ENCODE results near the gene RADIL. TPM values are rescaled to one million over a fixed set of nuclear protein-coding genes. Genes with fewer than 3 reads are reported as not detected.

The RADIL gene
- total RNA-seq, 1 donor from 2014 or later = 0.86 TPM

DNA sequence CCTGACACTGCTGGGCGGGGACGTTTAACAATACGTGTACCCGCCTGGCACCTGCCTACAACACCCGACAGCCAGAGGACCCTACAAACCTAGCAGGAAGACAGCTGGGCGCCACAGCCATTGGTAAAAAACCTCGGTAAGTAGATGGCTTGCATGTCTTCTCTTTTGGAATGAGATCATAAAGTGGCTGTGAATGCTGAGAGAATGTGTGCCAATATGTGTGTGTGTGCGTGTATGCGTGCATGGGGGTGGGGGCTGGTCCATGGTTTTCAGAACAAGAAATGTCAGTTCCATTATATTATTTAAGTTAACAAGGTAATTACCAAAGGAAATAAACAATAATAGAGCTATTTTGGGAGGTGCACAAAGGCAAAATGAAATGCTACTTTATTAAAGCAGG lies 60.8 kb downstream of the RADIL start:
- FAIRE-seq (no peak), DNase-seq (ENCODE audit: low read depth) (no peak)
- peaks cover 32% of the 10 kb centered on the region for H3K27me3 Mint-ChIP-seq (ENCODE audit: low read depth, unreplicated experiment)

DNA sequence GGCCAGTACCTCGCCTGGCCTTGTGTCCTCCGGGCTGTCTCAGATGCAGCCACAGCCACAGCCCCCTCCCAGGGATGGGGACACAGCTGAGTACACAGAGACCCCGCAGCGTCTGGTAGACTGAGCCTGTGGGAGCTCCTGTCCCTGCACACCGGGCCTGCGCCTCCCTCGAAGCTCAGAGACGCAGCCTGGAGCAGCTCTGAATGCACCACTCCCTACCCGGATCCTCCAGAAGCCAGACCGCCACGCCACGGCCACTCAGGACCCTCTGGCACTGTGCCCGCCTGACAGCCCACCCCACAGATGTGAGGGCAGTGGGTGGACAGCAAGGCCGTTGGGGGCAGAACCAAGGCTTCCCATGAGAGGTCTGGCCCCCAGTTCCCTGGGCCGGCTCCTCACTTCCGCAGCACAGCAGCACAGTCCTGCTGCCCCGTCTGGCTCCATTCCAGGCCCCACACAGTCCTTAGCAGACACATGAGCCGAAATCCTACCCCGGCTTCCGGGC lies 62.5 kb downstream of the RADIL start:
- Mint-ChIP-seq H3K4me1 (ENCODE audit: low read depth, unreplicated experiment) (no peaks in the 10 kb centered on the region), H3K27me3 (ENCODE audit: low read depth, unreplicated experiment) (peaks cover 32% of the 10 kb centered on the region), H3K4me3 (ENCODE audit: unreplicated experiment) (no peak overlapping the region), H3K36me3 (ENCODE audit: low read depth, unreplicated experiment) (no peaks in the 10 kb centered on the region), H3K27ac (ENCODE audit: unreplicated experiment) (no peak overlapping the region), H3K9me3 (ENCODE audit: unreplicated experiment) (no peaks in the 10 kb centered on the region)
- Histone ChIP-seq H3K27me3 (ENCODE audit: insufficient read depth, low read length) (no peaks in the 10 kb centered on the region), H3K9me3 (ENCODE audit: insufficient read depth, low read depth, low read length) (no peaks in the 10 kb centered on the region), H3K4me2 (ENCODE audit: low read length) (no peak overlapping the region), H4K20me1 (ENCODE audit: insufficient read depth, low read length) (no peaks in the 10 kb centered on the region), H3K4me1 (ENCODE audit: insufficient read depth, low read length) (no peaks in the 10 kb centered on the region), H3K27ac (ENCODE audit: low read depth, low read length) (no peak overlapping the region), H3K36me3 (ENCODE audit: insufficient read depth, low read length) (no peaks in the 10 kb centered on the region), H2AFZ (ENCODE audit: low read depth, low read length) (no peak overlapping the region), H3K4me3 (ENCODE audit: insufficient read depth, low read depth, low read length) (no peak overlapping the region), H3K79me2 (ENCODE audit: insufficient read depth, low read length) (no peaks in the 10 kb centered on the region), H3K9ac (ENCODE audit: low read length) (no peak overlapping the region)
- DNase-seq (ENCODE audit: low read depth) (no peak), FAIRE-seq (no peak)
- TF ChIP-seq EZH2 (IDR thresholded peaks at IDR 0.05; ENCODE audit: insufficient read depth, low read length) = no peak
- TF ChIP-seq, protein P1, sequence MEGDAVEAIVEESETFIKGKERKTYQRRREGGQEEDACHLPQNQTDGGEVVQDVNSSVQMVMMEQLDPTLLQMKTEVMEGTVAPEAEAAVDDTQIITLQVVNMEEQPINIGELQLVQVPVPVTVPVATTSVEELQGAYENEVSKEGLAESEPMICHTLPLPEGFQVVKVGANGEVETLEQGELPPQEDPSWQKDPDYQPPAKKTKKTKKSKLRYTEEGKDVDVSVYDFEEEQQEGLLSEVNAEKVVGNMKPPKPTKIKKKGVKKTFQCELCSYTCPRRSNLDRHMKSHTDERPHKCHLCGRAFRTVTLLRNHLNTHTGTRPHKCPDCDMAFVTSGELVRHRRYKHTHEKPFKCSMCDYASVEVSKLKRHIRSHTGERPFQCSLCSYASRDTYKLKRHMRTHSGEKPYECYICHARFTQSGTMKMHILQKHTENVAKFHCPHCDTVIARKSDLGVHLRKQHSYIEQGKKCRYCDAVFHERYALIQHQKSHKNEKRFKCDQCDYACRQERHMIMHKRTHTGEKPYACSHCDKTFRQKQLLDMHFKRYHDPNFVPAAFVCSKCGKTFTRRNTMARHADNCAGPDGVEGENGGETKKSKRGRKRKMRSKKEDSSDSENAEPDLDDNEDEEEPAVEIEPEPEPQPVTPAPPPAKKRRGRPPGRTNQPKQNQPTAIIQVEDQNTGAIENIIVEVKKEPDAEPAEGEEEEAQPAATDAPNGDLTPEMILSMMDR (IDR thresholded peaks at IDR 0.05; ENCODE audit: insufficient read depth, low read depth, low read length) = no peak

More for the DNA sequence above, 60.8 kb downstream of the RADIL start:
- H3K4me1 ChIP-seq (ENCODE audit: insufficient read depth, low read length) = no peaks in the 10 kb centered on the region
- no peak overlapping the region for H3K27ac Mint-ChIP-seq (ENCODE audit: unreplicated experiment)
- H3K4me3 ChIP-seq (ENCODE audit: insufficient read depth, low read depth, low read length) = no peak overlapping the region
- no peak overlapping the region for H3K9ac ChIP-seq (ENCODE audit: low read length)
- no peaks in the 10 kb centered on the region for H3K36me3 ChIP-seq (ENCODE audit: insufficient read depth, low read length)
- H3K4me3 Mint-ChIP-seq (ENCODE audit: unreplicated experiment) = no peak overlapping the region
- no peaks in the 10 kb centered on the region for H3K79me2 ChIP-seq (ENCODE audit: insufficient read depth, low read length)
- no peak overlapping the region for H2AFZ ChIP-seq (ENCODE audit: low read depth, low read length)
- H3K4me2 ChIP-seq (ENCODE audit: low read length) = no peak overlapping the region
- no peak overlapping the region for H3K27ac ChIP-seq (ENCODE audit: low read depth, low read length)
- TF ChIP-seq, protein P1 (IDR thresholded peaks at IDR 0.05; ENCODE audit: insufficient read depth, low read depth, low read length) = no peak
- TF ChIP-seq EZH2 (IDR thresholded peaks at IDR 0.05; ENCODE audit: insufficient read depth, low read length) = no peak
- no peaks in the 10 kb centered on the region for H3K36me3 Mint-ChIP-seq (ENCODE audit: low read depth, unreplicated experiment)
- H3K9me3 Mint-ChIP-seq (ENCODE audit: unreplicated experiment) = no peaks in the 10 kb centered on the region
- H3K27me3 ChIP-seq (ENCODE audit: insufficient read depth, low read length) = no peaks in the 10 kb centered on the region
- no peaks in the 10 kb centered on the region for H3K4me1 Mint-ChIP-seq (ENCODE audit: low read depth, unreplicated experiment)
- H3K9me3 ChIP-seq (ENCODE audit: insufficient read depth, low read depth, low read length) = no peaks in the 10 kb centered on the region
- H4K20me1 ChIP-seq (ENCODE audit: insufficient read depth, low read length) = no peaks in the 10 kb centered on the region

DNA sequence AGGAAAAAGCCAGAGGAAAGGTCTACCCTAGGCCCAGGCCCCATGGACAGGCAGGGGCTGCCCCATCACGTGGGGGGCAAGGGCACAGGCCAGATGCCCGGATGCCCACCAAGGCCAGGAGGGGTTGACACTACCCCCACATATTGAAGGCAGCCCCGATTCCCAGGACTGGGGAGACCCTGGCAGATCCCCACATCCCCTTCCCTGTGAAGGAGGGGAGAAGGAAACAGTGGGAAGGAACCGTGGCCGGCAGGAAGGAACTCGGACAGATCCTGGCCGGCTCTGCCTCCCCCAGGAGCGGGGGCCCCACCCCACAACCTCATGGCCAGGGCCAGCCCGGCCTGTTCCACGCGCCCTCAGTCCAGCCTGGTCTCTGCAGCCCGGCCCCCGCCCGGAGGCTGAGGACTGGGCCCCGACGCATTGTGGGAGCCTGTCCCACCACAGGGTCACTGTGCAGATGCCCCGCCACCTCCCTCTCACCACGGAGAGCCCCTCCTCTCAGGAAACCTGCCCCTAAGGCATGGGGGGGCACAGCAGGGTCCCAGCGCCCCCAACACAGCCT lies 63.0 kb downstream of the RADIL start:
- no peaks in the 10 kb centered on the region for H3K36me3 ChIP-seq (ENCODE audit: insufficient read depth, low read length)
- Mint-ChIP-seq H3K27me3 (ENCODE audit: low read depth, unreplicated experiment) (peaks cover 32% of the 10 kb centered on the region), H3K36me3 (ENCODE audit: low read depth, unreplicated experiment) (no peaks in the 10 kb centered on the region), H3K27ac (ENCODE audit: unreplicated experiment) (no peak overlapping the region), H3K4me3 (ENCODE audit: unreplicated experiment) (no peak overlapping the region), H3K4me1 (ENCODE audit: low read depth, unreplicated experiment) (no peaks in the 10 kb centered on the region), H3K9me3 (ENCODE audit: unreplicated experiment) (no peaks in the 10 kb centered on the region)
- no peak overlapping the region for H3K4me3 ChIP-seq (ENCODE audit: insufficient read depth, low read depth, low read length)
- TF ChIP-seq EZH2 (IDR thresholded peaks at IDR 0.05; ENCODE audit: insufficient read depth, low read length) = no peak
- TF ChIP-seq, protein P1 (IDR thresholded peaks at IDR 0.05; ENCODE audit: insufficient read depth, low read depth, low read length) = no peak
- H3K4me1 ChIP-seq (ENCODE audit: insufficient read depth, low read length) = no peaks in the 10 kb centered on the region
- H3K9me3 ChIP-seq (ENCODE audit: insufficient read depth, low read depth, low read length) = no peaks in the 10 kb centered on the region
- no peaks in the 10 kb centered on the region for H3K27me3 ChIP-seq (ENCODE audit: insufficient read depth, low read length)
- no peaks in the 10 kb centered on the region for H3K79me2 ChIP-seq (ENCODE audit: insufficient read depth, low read length)
- no peak overlapping the region for H3K4me2 ChIP-seq (ENCODE audit: low read length)
- FAIRE-seq = no peak
- H2AFZ ChIP-seq (ENCODE audit: low read depth, low read length) = no peak overlapping the region
- no peak overlapping the region for H3K9ac ChIP-seq (ENCODE audit: low read length)
- no peak overlapping the region for H3K27ac ChIP-seq (ENCODE audit: low read depth, low read length)
- H4K20me1 ChIP-seq (ENCODE audit: insufficient read depth, low read length) = no peaks in the 10 kb centered on the region
- no peak for DNase-seq (ENCODE audit: low read depth)
